GM06990 (cell line): ENCODE measurements around the gene SDK2.

Source experiments
- DNase-seq: peaks from one replicate; pipeline ENCODE4 v3.0.0-alpha.2; 2011; ENCODE audit not compliant: insufficient read length; ENCODE audit errors: extremely low read depth
- H3K27me3 ChIP-seq: replicated peaks from 2 replicates; pipeline ENCODE4 v1.6.0; 2011; ENCODE audit warnings: low read length; ENCODE audit not compliant: control insufficient read depth, insufficient read depth
- H3K36me3 ChIP-seq: 2 replicates; pipeline ENCODE4 v1.5.1; 2011; ENCODE audit warnings: low read length; ENCODE audit not compliant: control insufficient read depth, insufficient read depth
- H3K4me3 ChIP-seq: replicated peaks from 2 replicates; pipeline ENCODE4 v1.5.1; 2011; ENCODE audit warnings: low read depth, mild to moderate bottlenecking, control low read depth, low read length
- CTCF ChIP-seq: IDR thresholded peaks from 2 replicates; pipeline ENCODE4 v1.5.1; 2011; ENCODE audit warnings: low read length, control low read depth, mild to moderate bottlenecking, inconsistent platforms; ENCODE audit not compliant: insufficient read depth, poor library complexity, severe bottlenecking

The SDK2 gene

GRCh38 chr17:73387746-73388577 is 256.3 kb downstream of the SDK2 start:
- no peak overlapping the region for H3K4me3 ChIP-seq
- H3K27me3 ChIP-seq: no peaks in the 10 kb centered on the region; the same call in 1 of the 2 replicates
- no peaks in the 10 kb centered on the region for H3K36me3 ChIP-seq
- TF ChIP-seq CTCF: no peak
- DNase-seq: no peak

GRCh38 chr17:73386561-73386960 is 257.7 kb downstream of the SDK2 start:
- H3K27me3 ChIP-seq: no peaks in the 10 kb centered on the region; the same call in 1 of the 2 replicates
- no peak for DNase-seq
- H3K4me3 ChIP-seq: no peak overlapping the region
- H3K36me3 ChIP-seq: no peaks in the 10 kb centered on the region
- no peak for TF ChIP-seq CTCF

- H3K36me3 ChIP-seq: no peaks in the 10 kb centered on the region
- no peak overlapping the region for H3K4me3 ChIP-seq
- no peaks in the 10 kb centered on the region; the same call in 1 of the 2 replicates for H3K27me3 ChIP-seq
- no peak for TF ChIP-seq CTCF
- no peak for DNase-seq
These were observed 259.3 kb downstream of the SDK2 start for GRCh38 chr17:73384926-73385325.

GRCh38 chr17:73380439-73381106 is 263.7 kb downstream of the SDK2 start:
- H3K27me3 ChIP-seq: no peaks in the 10 kb centered on the region; the same call in 1 of the 2 replicates
- no peak for TF ChIP-seq CTCF
- H3K4me3 ChIP-seq: no peak overlapping the region
- no peak for DNase-seq
- no peaks in the 10 kb centered on the region for H3K36me3 ChIP-seq

GRCh38 chr17:73379826-73380225 is 264.4 kb downstream of the SDK2 start:
- no peak for DNase-seq
- no peak for TF ChIP-seq CTCF
- H3K36me3 ChIP-seq: no peaks in the 10 kb centered on the region
- H3K4me3 ChIP-seq: no peak overlapping the region
- no peaks in the 10 kb centered on the region; the same call in 1 of the 2 replicates for H3K27me3 ChIP-seq
